SU-DHL-6 (cell line): Measurements from ENCODE around the gene ATP6V0C.

Experiments used
- EZH2phosphoT487 ChIP-seq: fragments of 200-600 bp; sonication (generic), shearing (Covaris generic); conservative IDR thresholded peaks from 2 replicates; pipeline ENCODE4 v1.6.1; 2018; ENCODE audit warnings: mild to moderate bottlenecking, antibody characterized with exemption, low read length, moderate library complexity, mixed read lengths
- TF ChIP-seq, protein P1 (sequence below): fragments of 200-600 bp; sonication (generic); IDR thresholded peaks from one replicate; pipeline ENCODE4 v1.5.1; 2017; ENCODE audit warnings: antibody characterized with exemption, mild to moderate bottlenecking, low read length, moderate library complexity; ENCODE audit not compliant: insufficient read depth, poor library complexity, severe bottlenecking

DNA sequence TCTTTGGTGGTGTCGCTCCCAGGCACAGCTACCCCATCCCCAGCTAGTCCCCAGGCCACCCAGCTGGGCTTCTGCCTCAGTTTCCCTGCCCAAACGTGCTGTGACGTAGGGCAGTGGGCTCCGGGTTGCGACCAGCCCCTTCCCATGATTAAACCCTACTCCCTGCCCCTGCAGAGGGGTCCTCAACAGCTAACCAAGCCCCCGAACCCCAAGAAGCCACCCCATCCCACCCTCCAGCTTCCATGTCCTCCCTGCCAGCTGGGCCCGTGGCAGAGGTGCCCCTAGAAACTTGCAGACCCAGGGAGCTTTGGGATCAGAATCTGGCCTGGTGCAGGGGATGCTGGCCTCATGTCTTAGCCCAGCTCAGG is 43.5 kb upstream of the ATP6V0C start:
- TF ChIP-seq, protein P1, sequence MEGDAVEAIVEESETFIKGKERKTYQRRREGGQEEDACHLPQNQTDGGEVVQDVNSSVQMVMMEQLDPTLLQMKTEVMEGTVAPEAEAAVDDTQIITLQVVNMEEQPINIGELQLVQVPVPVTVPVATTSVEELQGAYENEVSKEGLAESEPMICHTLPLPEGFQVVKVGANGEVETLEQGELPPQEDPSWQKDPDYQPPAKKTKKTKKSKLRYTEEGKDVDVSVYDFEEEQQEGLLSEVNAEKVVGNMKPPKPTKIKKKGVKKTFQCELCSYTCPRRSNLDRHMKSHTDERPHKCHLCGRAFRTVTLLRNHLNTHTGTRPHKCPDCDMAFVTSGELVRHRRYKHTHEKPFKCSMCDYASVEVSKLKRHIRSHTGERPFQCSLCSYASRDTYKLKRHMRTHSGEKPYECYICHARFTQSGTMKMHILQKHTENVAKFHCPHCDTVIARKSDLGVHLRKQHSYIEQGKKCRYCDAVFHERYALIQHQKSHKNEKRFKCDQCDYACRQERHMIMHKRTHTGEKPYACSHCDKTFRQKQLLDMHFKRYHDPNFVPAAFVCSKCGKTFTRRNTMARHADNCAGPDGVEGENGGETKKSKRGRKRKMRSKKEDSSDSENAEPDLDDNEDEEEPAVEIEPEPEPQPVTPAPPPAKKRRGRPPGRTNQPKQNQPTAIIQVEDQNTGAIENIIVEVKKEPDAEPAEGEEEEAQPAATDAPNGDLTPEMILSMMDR = no peak
- no peak for TF ChIP-seq EZH2phosphoT487
